Glomerular endothelial cell (primary cell): ENCODE data around the gene LRFN3. TPM values are rescaled to one million over a fixed set of nuclear protein-coding genes. Genes with fewer than 3 reads are reported as not detected.

ENCODE experiments used
- DNase-seq: peaks from one replicate; pipeline ENCODE4 v3.0.0-alpha.2; 2011; ENCODE audit warnings: low read depth, low spot score; ENCODE audit errors: extremely low read depth
- total RNA-seq: library from RNA; depleted of rRNA; stranded (reverse); fragments of >200 nt; gene quantifications from 2 replicates; pipeline ENCODE4 v1.2.3, GENCODE V29; 2015

LRFN3 gene
- total RNA-seq, 1 donor from 2014 or later = 24.3 TPM

GRCh38 chr19:35993923-35994598 lies 57.9 kb downstream of the LRFN3 start:
- no peak for DNase-seq

Other genes starting within 250 kb of the LRFN3 start
- gene ZBTB32, start 231.8 kb upstream of the LRFN3 start, total RNA-seq = not detected in 2 replicates
- 13.0 and 34.4 TPM in 2 replicates for gene KMT2B, start 218.4 kb upstream of the LRFN3 start, total RNA-seq
- gene IGFLR1, start 193.9 kb upstream of the LRFN3 start, total RNA-seq = 3.2 and 4.3 TPM in 2 replicates
- 5.6 and 8.7 TPM in 2 replicates for gene U2AF1L4, start 191.0 kb upstream of the LRFN3 start, total RNA-seq
- 50.2 and 75.0 TPM in 2 replicates for gene PSENEN, start 190.7 kb upstream of the LRFN3 start, total RNA-seq
- gene LIN37, start 187.8 kb upstream of the LRFN3 start, total RNA-seq = 9.7 and 18.7 TPM in 2 replicates
- 1.8 and 3.2 TPM in 2 replicates for gene HSPB6, start 179.3 kb upstream of the LRFN3 start, total RNA-seq
- gene PROSER3, start 178.2 kb upstream of the LRFN3 start, total RNA-seq = 4.0 and 14.8 TPM in 2 replicates
- gene ARHGAP33, start 160.8 kb upstream of the LRFN3 start, total RNA-seq = 0.53 and 5.0 TPM in 2 replicates
- gene PRODH2, start 123.5 kb upstream of the LRFN3 start, total RNA-seq = not detected in 2 replicates
- not detected in 2 replicates for gene NPHS1, start 83.9 kb upstream of the LRFN3 start, total RNA-seq
- gene KIRREL2, start 79.5 kb upstream of the LRFN3 start, total RNA-seq = not detected in 2 replicates
- gene APLP1, start 67.8 kb upstream of the LRFN3 start, total RNA-seq = 7.3 and 14.9 TPM in 2 replicates
- 2.7 and 3.6 TPM in 2 replicates for gene NFKBID, start 35.8 kb upstream of the LRFN3 start, total RNA-seq
- not detected in 2 replicates for gene HCST, start 33.8 kb upstream of the LRFN3 start, total RNA-seq
- gene TYROBP, start 28.1 kb upstream of the LRFN3 start, total RNA-seq = not detected in 2 replicates
- 19.8 and 29.1 TPM in 2 replicates for gene SDHAF1, start 58.8 kb downstream of the LRFN3 start, total RNA-seq
- gene SYNE4, start 72.4 kb downstream of the LRFN3 start, total RNA-seq = not detected in 2 replicates
- gene ALKBH6, start 77.8 kb downstream of the LRFN3 start, total RNA-seq = 22.5 and 35.5 TPM in 2 replicates
- gene CLIP3, start 96.5 kb downstream of the LRFN3 start, total RNA-seq = 14.0 TPM in 2 replicates
- 10.3 and 13.9 TPM in 2 replicates for gene THAP8, start 117.9 kb downstream of the LRFN3 start, total RNA-seq
- 2.3 and 4.8 TPM in 2 replicates for gene WDR62, start 118.5 kb downstream of the LRFN3 start, total RNA-seq
- gene OVOL3, start 174.8 kb downstream of the LRFN3 start, total RNA-seq = not detected in 2 replicates
- gene POLR2I, start 178.5 kb downstream of the LRFN3 start, total RNA-seq = 38.7 and 51.9 TPM in 2 replicates
- gene TBCB, start 179.1 kb downstream of the LRFN3 start, total RNA-seq = 246 and 286 TPM in 2 replicates
- 334 and 435 TPM in 2 replicates for gene CAPNS1, start 203.7 kb downstream of the LRFN3 start, total RNA-seq
- 4.8 and 26.8 TPM in 2 replicates for gene COX7A1, start 216.1 kb downstream of the LRFN3 start, total RNA-seq